ENCODE measurements around the gene TFF2.

Gene TFF2, protein sequence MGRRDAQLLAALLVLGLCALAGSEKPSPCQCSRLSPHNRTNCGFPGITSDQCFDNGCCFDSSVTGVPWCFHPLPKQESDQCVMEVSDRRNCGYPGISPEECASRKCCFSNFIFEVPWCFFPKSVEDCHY

GRCh38 chr21:42350927-42351426 is at the start of gene TFF2:
Gene TFF2 (minus strand): TSS chr21:42350994. CDS start chr21:42350957, 37 bp downstream.
- DNase-seq (ENCODE audit: low read depth) = no peak
- no peak within 1 kb of the TSS for H3K4me3 ChIP-seq (ENCODE audit: low read length)
- TF ChIP-seq, protein P1, sequence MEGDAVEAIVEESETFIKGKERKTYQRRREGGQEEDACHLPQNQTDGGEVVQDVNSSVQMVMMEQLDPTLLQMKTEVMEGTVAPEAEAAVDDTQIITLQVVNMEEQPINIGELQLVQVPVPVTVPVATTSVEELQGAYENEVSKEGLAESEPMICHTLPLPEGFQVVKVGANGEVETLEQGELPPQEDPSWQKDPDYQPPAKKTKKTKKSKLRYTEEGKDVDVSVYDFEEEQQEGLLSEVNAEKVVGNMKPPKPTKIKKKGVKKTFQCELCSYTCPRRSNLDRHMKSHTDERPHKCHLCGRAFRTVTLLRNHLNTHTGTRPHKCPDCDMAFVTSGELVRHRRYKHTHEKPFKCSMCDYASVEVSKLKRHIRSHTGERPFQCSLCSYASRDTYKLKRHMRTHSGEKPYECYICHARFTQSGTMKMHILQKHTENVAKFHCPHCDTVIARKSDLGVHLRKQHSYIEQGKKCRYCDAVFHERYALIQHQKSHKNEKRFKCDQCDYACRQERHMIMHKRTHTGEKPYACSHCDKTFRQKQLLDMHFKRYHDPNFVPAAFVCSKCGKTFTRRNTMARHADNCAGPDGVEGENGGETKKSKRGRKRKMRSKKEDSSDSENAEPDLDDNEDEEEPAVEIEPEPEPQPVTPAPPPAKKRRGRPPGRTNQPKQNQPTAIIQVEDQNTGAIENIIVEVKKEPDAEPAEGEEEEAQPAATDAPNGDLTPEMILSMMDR (conservative IDR thresholded peaks at IDR 0.05; ENCODE audit: low read depth, low read length) = no peak

DNA sequence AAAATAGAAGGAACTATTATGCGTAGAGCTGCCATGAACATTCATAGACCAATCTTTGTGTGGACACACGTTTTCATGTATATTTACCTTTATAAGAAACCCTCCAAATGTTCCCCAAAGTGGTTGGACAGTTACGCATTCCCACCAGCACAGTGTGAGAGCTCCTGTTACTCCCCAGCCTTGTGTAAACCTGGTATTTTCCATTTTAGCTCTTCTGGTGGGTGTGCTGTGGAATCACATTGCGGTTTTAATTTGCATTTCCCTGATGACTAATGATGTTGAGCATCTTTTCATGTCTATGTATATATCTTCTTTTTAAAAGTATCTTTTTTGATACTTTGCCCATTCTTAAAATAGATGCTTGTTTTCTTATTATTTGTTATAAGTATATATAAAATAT is 49.7 kb upstream of the TFF2 start:
- no peak for DNase-seq (ENCODE audit: low read depth)
- TF ChIP-seq, protein P1 (conservative IDR thresholded peaks at IDR 0.05; ENCODE audit: low read depth, low read length) = no peak
- H3K4me3 ChIP-seq (ENCODE audit: low read length) = no peak overlapping the region

DNA sequence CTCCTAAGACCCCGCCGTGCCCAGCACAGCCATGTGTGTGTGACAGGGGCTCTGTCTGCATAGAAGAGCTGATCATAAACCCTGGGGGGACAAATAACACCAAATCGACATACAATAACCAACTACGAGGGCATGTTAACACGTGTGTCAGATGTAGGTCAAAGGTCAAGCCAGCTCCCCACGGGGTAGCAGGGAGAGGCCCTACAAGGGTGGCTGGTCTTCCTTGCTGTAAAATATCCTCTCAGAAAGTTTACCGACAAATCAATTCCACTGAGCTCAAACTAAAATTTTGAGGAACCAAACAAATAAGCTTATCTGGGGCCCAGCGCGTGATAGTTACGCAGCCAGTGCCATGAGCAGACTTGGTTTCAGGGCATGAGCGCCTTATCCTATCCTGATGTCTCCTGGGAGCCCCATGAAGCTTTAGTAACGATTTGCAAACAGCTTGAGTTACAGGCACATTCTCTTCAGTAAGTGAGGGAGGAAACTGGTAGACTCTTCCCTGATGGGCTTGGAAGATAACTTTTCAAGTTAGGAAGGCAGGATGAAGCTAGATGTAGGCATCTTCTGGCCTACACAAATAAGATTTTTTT is 47.7 kb upstream of the TFF2 start:
- no peak for DNase-seq (ENCODE audit: low read depth)
- TF ChIP-seq, protein P1 (conservative IDR thresholded peaks at IDR 0.05; ENCODE audit: low read depth, low read length) = no peak
- H3K4me3 ChIP-seq (ENCODE audit: low read length) = no peak overlapping the region

DNA sequence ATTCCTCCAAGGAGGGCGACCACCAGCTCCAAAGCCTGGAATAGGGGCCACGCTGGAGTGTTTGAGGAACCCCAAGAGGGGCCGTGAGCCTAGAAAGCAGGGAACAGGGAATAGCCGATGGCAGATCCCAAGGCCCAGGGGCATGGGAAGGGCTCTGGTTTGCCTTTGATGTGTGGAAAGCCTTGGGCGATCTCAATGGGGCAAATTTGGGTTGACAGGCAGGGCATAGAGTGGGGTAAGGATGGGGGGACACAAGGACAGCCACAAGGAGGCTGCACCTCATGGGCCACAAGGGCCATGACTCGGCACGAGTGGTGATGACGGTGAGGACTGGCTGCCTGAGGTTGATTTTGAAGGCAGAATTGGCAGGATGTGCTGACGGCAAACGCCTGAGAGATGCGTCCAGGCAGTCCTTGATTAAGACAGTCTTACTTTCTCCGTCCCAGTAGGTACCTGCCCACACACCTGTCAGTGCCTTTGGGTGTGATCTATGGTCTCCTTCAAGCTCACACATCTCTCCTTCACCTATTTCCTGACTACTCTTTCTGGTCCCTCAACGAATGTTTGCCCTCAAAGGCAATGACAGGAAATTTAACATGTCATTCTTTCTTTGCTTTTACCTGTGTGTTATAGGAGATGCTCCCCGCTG is 47.1 kb upstream of the TFF2 start:
- DNase-seq (ENCODE audit: low read depth) = no peak
- no peak overlapping the region for H3K4me3 ChIP-seq (ENCODE audit: low read length)
- TF ChIP-seq, protein P1 (conservative IDR thresholded peaks at IDR 0.05; ENCODE audit: low read depth, low read length) = no peak

DNA sequence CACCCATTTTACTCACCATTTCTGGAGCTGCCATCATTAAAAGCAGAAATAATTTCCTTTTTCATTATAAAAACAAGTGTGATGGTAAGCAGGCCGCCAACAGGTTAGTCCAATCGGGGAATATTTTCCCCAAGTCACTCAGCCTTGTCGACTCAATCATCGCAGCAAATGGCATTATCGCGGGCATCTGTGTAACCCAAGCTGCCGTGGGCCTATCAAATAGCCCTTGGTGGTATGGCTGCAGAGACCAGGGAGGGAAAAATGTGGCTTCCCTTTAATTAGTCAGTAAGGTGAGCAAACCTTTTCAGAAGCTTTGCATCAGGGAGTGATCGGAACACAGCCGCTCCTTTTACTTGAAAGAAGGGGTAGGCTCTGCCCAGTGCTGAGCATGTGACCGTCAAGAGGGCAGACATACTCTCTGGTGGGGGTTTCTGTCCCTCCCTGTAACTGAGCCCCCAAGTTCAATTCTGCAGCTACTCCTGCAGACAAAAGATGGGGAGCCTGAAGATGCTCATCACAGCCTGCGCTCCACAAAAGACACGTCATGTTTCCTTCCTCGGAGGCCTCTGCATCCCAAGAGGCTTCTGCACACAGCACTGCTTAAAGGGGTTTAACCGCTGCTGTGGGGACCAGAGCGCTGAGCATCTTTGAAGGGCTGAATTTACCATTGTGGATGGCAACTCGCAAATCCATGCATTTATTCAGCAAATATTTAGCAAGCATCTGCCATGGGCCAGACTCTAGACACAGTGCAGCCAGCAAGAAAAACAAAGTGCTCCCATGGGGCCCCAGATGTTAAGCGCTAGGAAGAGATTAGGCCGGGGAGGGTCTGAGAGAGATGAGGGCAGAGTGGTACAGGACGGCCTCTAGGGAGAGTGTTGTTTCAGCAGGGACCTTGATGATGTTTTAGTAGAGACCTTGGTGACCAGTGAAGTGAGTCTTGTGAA is 46.3 kb upstream of the TFF2 start:
- no peak for DNase-seq (ENCODE audit: low read depth)
- TF ChIP-seq, protein P1 (conservative IDR thresholded peaks at IDR 0.05; ENCODE audit: low read depth, low read length) = no peak
- no peak overlapping the region for H3K4me3 ChIP-seq (ENCODE audit: low read length)

GRCh38 chr21:42395905-42396651 is 45.3 kb upstream of the TFF2 start, which contains the start of gene TMPRSS3:
Gene TMPRSS3 (minus strand): TSS chr21:42396052. CDS start chr21:42395417, 635 bp downstream.
- TF ChIP-seq, protein P1 (conservative IDR thresholded peaks at IDR 0.05; ENCODE audit: low read depth, low read length) = no peak
- DNase-seq (ENCODE audit: low read depth) = no peak
- H3K4me3 ChIP-seq (ENCODE audit: low read length) = no peak within 1 kb of the TSS

All from retinal pigment epithelial cell (primary cell).